ENCODE results near the gene CHST8.

- no peak for TF ChIP-seq CTCF (conservative IDR thresholded peaks at IDR 0.05)
- TF ChIP-seq EZH2 (IDR thresholded peaks at IDR 0.05; ENCODE audit: low read depth) = no peak
Observed at GRCh38 chr19:33752018-33752800, 130.5 kb downstream of the CHST8 start.
